ENCODE results near the gene TBC1D21.
A peak's percentile ranks its signal among the peaks of the same experiment; 100 is the strongest.

Gene TBC1D21

GRCh38 chr15:73866881-73867410 lies 6.4 kb upstream of the TBC1D21 start:
- no peak for TF ChIP-seq CTCF (IDR thresholded peaks at IDR 0.05; ENCODE audit: low read depth, low read length)
- DNase-seq (ENCODE audit: low read depth in 2 of 2), result no peak
- H3K4me3 ChIP-seq (replicated peaks in 1 of 2; ENCODE audit: low read depth in 2 of 2, low read length in 2 of 2), result no peak overlapping the region

- H3K4me3 ChIP-seq (replicated peaks in 1 of 2; ENCODE audit: low read depth in 2 of 2, low read length in 2 of 2), result no peak overlapping the region
- DNase-seq (ENCODE audit: low read depth in 2 of 2), result no peak
- TF ChIP-seq CTCF (IDR thresholded peaks at IDR 0.05; ENCODE audit: low read depth, low read length), result no peak
Observed at GRCh38 chr15:73867426-73867825, 5.9 kb upstream of the TBC1D21 start.

DNA sequence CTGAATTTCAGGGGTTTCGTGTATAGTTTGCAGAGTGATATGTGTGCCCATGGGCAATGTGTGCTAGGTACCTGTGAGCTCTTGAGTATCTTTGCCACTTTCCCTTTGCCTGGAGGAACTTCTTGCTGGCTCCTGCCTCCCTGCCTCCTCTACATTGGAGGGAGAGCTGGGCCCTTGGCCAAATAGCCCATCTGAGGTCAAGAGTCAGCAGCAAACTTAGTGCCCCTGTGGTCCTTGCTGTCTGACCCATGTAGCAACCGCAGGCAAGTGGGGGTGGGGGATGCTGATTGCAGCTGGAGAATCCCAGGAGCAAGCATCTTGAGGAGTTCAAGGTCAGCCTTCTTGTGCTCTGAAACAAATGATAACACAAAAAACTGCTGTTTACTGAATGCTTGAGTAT lies 5.4 kb upstream of the TBC1D21 start:
- H3K4me3 ChIP-seq (replicated peaks in 1 of 2; ENCODE audit: low read depth in 2 of 2, low read length in 2 of 2), result no peak overlapping the region
- no peak for TF ChIP-seq CTCF (IDR thresholded peaks at IDR 0.05; ENCODE audit: low read depth, low read length)
- no peak for DNase-seq (ENCODE audit: low read depth in 2 of 2)

DNA sequence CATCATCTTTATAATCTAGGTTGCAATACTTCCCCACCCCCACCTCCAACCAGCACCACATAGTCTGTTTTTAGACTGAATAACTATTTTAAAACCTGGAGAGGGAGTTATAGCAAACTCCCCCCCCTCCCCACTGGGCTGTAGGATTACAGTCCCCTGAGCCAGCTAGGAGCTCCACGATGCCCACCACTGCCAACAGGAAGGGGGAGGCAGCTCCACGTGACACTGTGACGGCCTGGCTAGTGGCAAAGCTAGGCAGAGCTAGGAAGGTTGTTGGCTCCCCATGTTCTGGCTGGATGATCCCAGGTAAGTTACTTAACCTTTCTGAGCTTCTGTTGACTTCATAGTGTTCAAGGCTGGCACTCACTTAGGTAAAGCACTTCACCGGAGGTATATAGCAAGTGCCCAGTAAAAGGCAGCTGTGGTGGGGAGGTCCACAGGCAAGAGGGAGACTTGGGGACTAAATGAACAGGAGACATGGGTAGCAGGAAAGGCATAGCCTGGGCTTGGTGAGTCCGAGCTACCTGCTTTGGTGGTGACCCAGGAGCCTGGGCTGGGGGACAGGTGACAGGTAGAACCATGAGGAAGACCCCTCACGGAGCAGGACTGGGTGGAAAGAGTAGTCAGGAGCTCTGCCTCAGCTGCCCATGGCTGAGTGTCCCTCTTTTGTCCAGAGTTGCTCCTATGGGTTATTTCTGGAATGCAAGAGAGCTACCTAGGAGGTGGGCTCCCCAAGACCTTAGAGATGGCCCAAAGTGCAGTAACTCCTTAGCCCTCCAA lies 4.0 kb upstream of the TBC1D21 start:
- TF ChIP-seq CTCF (IDR thresholded peaks at IDR 0.05; ENCODE audit: low read depth, low read length), result no peak
- H3K4me3 ChIP-seq (replicated peaks in 1 of 2; ENCODE audit: low read depth in 2 of 2, low read length in 2 of 2), result no peak overlapping the region
- DNase-seq (ENCODE audit: low read depth in 2 of 2), result no peak

DNA sequence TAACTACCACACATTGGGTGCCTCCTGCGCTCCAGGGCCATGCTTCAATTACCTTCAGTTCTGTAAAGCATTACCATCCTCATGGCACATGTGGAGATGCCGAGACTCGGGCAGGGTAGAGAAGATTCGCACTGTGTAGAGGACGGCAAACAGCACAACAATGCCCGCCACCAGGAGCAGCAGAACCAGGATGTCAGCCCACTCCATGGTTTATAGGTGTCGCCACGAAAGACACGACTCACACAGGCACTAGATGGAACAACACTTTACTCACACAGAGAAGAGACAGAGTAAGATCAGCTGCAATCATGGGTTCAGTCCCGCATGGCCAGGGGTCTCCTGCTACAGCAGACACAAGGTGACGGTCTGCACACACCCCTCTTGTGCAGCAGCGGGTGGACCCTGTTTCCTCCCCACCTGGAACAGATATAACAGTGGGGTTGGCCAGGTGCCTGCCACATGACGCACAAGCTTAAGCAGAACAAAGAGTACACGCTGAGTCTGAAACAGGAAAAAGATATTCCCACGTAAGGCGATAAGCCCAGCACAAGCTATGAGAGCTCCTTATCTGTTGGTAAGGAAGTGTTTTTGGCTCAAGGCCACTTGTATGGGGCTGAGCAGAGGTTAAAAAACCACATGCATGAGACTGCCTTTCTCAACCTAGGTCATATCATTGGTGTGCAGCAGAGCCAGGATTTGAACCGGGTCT lies 2.5 kb upstream of the TBC1D21 start:
- peak; percentile 5 for TF ChIP-seq CTCF (IDR thresholded peaks at IDR 0.05; ENCODE audit: low read depth, low read length)
- peak; percentile 44 to 90 for DNase-seq (ENCODE audit: low read depth in 2 of 2)
- H3K4me3 ChIP-seq (replicated peaks in 1 of 2; ENCODE audit: low read depth in 2 of 2, low read length in 2 of 2), result no peak overlapping the region

GRCh38 chr15:73872346-73872745 lies 1.0 kb upstream of the TBC1D21 start:
- TF ChIP-seq CTCF (IDR thresholded peaks at IDR 0.05; ENCODE audit: low read depth, low read length), result no peak
- H3K4me3 ChIP-seq (replicated peaks in 1 of 2; ENCODE audit: low read depth in 2 of 2, low read length in 2 of 2), result no peak overlapping the region
- DNase-seq (ENCODE audit: low read depth in 2 of 2), result peak; percentile 7 to 69
